Right kidney (tissue), 1 donor: ENCODE results near the gene ADAMTS20.

Source experiments
- DNase-seq: peaks from one replicate; pipeline ENCODE4 v3.0.0-alpha.2; 2016

ADAMTS20 gene

GRCh38 chr12:43480591-43480990 is 71.4 kb downstream of the ADAMTS20 start:
- no peak for DNase-seq

GRCh38 chr12:43462741-43463140 is 89.3 kb downstream of the ADAMTS20 start:
- no peak for DNase-seq

GRCh38 chr12:43462080-43462479 is 89.9 kb downstream of the ADAMTS20 start:
- DNase-seq: no peak

GRCh38 chr12:43459285-43459684 is 92.7 kb downstream of the ADAMTS20 start:
- DNase-seq: no peak

- no peak for DNase-seq
These were observed 98.2 kb downstream of the ADAMTS20 start for GRCh38 chr12:43453761-43454160.

GRCh38 chr12:43444940-43445564 is 107.0 kb downstream of the ADAMTS20 start:
- no peak for DNase-seq

- DNase-seq: no peak
These were observed 115.4 kb downstream of the ADAMTS20 start for GRCh38 chr12:43436597-43436996.

GRCh38 chr12:43434614-43435013 is 117.4 kb downstream of the ADAMTS20 start:
- no peak for DNase-seq

- no peak for DNase-seq
These were observed 123.9 kb downstream of the ADAMTS20 start for GRCh38 chr12:43428088-43428600.

GRCh38 chr12:43425361-43425760 is 126.6 kb downstream of the ADAMTS20 start:
- DNase-seq: no peak

- no peak for DNase-seq
These were observed 135.0 kb downstream of the ADAMTS20 start for GRCh38 chr12:43416981-43417380.

GRCh38 chr12:43407816-43408645 is 144.0 kb downstream of the ADAMTS20 start:
- peak; percentile 10 for DNase-seq

GRCh38 chr12:43406801-43407200 is 145.2 kb downstream of the ADAMTS20 start:
- no peak for DNase-seq

GRCh38 chr12:43402436-43402835 is 149.6 kb downstream of the ADAMTS20 start:
- no peak for DNase-seq

GRCh38 chr12:43401096-43401495 is 150.9 kb downstream of the ADAMTS20 start:
- DNase-seq: no peak

GRCh38 chr12:43396671-43397070 is 155.3 kb downstream of the ADAMTS20 start:
- no peak for DNase-seq

GRCh38 chr12:43392116-43392515 is 159.9 kb downstream of the ADAMTS20 start:
- no peak for DNase-seq

GRCh38 chr12:43381879-43382278 is 170.1 kb downstream of the ADAMTS20 start:
- DNase-seq: no peak

- DNase-seq: no peak
These were observed 173.6 kb downstream of the ADAMTS20 start for GRCh38 chr12:43378448-43378847.

- DNase-seq: no peak
These were observed 181.7 kb downstream of the ADAMTS20 start for GRCh38 chr12:43370263-43370662.

GRCh38 chr12:43362910-43363694 is 188.9 kb downstream of the ADAMTS20 start:
- DNase-seq: no peak

- no peak for DNase-seq
These were observed 190.8 kb downstream of the ADAMTS20 start for GRCh38 chr12:43361031-43361710.
